Measurements from ENCODE around the gene TMEFF2.

The TMEFF2 gene

DNA sequence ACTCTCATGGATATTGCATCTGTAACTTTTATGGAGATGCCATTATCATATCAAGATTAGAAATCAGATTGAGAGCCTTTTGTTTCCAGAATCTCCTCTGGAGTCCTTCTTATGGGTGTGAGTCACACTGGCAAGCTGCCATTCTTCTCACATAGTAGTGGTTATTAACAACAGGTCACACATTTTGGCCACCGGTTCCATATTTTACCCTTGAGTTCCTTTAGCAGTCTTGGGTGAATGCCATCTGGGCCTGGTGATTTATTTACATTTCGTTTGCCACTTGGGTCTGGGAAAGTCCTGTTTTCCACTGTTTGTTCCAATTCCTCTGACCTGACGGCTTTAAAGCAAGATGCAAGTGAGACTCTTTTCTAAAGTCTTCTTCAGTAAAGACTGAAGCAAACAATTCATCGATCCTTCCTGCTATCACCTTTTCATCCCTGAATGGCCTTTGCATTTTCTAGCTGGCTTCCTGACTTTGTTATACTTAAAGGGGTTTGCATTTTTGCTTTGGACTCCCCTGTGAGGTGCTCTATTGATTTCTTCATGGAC is 267.3 kb downstream of the TMEFF2 start:
- ChIA-PET POLR2A (no interaction called here), CTCF (interaction anchor here (1.2 kb wide), 2 partner anchors 12 to 235 kb away, joined by 4 read pairs; no protein-coding TSS in a partner anchor)
- H3K27ac ChIP-seq (ENCODE audit: extremely low read depth, low read depth, low read length), result no peak overlapping the region; the same call in 1 of the 2 replicates
- H3K4me1 ChIP-seq (ENCODE audit: control insufficient read depth, insufficient read depth, low read length), result peaks cover 12% of the 10 kb centered on the region; the same call in 1 of the 2 replicates
- H3K4me3 ChIP-seq (ENCODE audit: low read depth, low read length), result no peak overlapping the region
- no peaks in the 10 kb centered on the region for H3K9me3 ChIP-seq (ENCODE audit: control insufficient read depth, insufficient read depth, low read depth, low read length)
- TF ChIP-seq SP7 (tag by site-specific recombination; IDR thresholded peaks at IDR 0.05) (0 out of 2 replicates have a peak, but pooled peaks have one; percentile 27), ZNF335 (tag by site-specific recombination; conservative IDR thresholded peaks at IDR 0.05) (peak; percentile 57), ZNF266 (tag by site-specific recombination; IDR thresholded peaks at IDR 0.05; ENCODE audit: low read depth) (peak; percentile 94; the same call in 1 of the 2 replicates), ZNF585B (tag by site-specific recombination; IDR thresholded peaks at IDR 0.05) (peak; percentile 70), FEZF1 (tag by site-specific recombination; IDR thresholded peaks at IDR 0.05) (peak; percentile 71), ZNF473 (tag by site-specific recombination; IDR thresholded peaks at IDR 0.05) (no peak), ZNF274 (IDR thresholded peaks at IDR 0.05; ENCODE audit: low read length) (no peak), ZNF274 (tag by site-specific recombination; IDR thresholded peaks at IDR 0.05; ENCODE audit: borderline replicate concordance) (no peak), SCRT2 (tag by site-specific recombination; IDR thresholded peaks at IDR 0.05) (peak; percentile 76), ZNF292 (tag by site-specific recombination; IDR thresholded peaks at IDR 0.05; ENCODE audit: borderline replicate concordance, low read depth) (no peak), ZIC2 (tag by site-specific recombination; IDR thresholded peaks at IDR 0.05) (no peak), ZFP3 (tag by site-specific recombination; IDR thresholded peaks at IDR 0.05; ENCODE audit: low read depth) (no peak), ZNF341 (tag by site-specific recombination; IDR thresholded peaks at IDR 0.05; ENCODE audit: low read depth) (no peak), ZNF600 (tag by site-specific recombination; IDR thresholded peaks at IDR 0.05) (0 out of 2 replicates have a peak, but pooled peaks have one; percentile 35), ZNF239 (tag by site-specific recombination; IDR thresholded peaks at IDR 0.05) (no peak), SCRT1 (tag by site-specific recombination; IDR thresholded peaks at IDR 0.05; ENCODE audit: borderline replicate concordance) (no peak), OSR2 (tag by site-specific recombination; IDR thresholded peaks at IDR 0.05) (peak; percentile 54; the same call in 1 of the 2 replicates), ZBTB17 (tag by site-specific recombination; IDR thresholded peaks at IDR 0.05) (peak; percentile 68), TCF7L2 (IDR thresholded peaks at IDR 0.05; ENCODE audit: borderline replicate concordance, low read depth, low read length) (no peak), ZNF530 (tag by site-specific recombination; IDR thresholded peaks at IDR 0.05; ENCODE audit: low read depth) (no peak), GLIS1 (tag by site-specific recombination; IDR thresholded peaks at IDR 0.05) (no peak)
- TF ChIP-seq, protein P1, sequence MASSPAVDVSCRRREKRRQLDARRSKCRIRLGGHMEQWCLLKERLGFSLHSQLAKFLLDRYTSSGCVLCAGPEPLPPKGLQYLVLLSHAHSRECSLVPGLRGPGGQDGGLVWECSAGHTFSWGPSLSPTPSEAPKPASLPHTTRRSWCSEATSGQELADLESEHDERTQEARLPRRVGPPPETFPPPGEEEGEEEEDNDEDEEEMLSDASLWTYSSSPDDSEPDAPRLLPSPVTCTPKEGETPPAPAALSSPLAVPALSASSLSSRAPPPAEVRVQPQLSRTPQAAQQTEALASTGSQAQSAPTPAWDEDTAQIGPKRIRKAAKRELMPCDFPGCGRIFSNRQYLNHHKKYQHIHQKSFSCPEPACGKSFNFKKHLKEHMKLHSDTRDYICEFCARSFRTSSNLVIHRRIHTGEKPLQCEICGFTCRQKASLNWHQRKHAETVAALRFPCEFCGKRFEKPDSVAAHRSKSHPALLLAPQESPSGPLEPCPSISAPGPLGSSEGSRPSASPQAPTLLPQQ (tag by site-specific recombination; IDR thresholded peaks at IDR 0.05), result 0 out of 2 replicates have a peak, but pooled peaks have one; percentile 22
- TF ChIP-seq, protein P2, sequence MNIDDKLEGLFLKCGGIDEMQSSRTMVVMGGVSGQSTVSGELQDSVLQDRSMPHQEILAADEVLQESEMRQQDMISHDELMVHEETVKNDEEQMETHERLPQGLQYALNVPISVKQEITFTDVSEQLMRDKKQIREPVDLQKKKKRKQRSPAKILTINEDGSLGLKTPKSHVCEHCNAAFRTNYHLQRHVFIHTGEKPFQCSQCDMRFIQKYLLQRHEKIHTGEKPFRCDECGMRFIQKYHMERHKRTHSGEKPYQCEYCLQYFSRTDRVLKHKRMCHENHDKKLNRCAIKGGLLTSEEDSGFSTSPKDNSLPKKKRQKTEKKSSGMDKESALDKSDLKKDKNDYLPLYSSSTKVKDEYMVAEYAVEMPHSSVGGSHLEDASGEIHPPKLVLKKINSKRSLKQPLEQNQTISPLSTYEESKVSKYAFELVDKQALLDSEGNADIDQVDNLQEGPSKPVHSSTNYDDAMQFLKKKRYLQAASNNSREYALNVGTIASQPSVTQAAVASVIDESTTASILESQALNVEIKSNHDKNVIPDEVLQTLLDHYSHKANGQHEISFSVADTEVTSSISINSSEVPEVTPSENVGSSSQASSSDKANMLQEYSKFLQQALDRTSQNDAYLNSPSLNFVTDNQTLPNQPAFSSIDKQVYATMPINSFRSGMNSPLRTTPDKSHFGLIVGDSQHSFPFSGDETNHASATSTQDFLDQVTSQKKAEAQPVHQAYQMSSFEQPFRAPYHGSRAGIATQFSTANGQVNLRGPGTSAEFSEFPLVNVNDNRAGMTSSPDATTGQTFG (tag by site-specific recombination; IDR thresholded peaks at IDR 0.05; ENCODE audit: borderline replicate concordance), result no peak
- TF ChIP-seq, protein P3, sequence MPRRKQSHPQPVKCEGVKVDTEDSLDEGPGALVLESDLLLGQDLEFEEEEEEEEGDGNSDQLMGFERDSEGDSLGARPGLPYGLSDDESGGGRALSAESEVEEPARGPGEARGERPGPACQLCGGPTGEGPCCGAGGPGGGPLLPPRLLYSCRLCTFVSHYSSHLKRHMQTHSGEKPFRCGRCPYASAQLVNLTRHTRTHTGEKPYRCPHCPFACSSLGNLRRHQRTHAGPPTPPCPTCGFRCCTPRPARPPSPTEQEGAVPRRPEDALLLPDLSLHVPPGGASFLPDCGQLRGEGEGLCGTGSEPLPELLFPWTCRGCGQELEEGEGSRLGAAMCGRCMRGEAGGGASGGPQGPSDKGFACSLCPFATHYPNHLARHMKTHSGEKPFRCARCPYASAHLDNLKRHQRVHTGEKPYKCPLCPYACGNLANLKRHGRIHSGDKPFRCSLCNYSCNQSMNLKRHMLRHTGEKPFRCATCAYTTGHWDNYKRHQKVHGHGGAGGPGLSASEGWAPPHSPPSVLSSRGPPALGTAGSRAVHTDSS (tag by site-specific recombination; IDR thresholded peaks at IDR 0.05), result no peak
- TF ChIP-seq, protein P4, sequence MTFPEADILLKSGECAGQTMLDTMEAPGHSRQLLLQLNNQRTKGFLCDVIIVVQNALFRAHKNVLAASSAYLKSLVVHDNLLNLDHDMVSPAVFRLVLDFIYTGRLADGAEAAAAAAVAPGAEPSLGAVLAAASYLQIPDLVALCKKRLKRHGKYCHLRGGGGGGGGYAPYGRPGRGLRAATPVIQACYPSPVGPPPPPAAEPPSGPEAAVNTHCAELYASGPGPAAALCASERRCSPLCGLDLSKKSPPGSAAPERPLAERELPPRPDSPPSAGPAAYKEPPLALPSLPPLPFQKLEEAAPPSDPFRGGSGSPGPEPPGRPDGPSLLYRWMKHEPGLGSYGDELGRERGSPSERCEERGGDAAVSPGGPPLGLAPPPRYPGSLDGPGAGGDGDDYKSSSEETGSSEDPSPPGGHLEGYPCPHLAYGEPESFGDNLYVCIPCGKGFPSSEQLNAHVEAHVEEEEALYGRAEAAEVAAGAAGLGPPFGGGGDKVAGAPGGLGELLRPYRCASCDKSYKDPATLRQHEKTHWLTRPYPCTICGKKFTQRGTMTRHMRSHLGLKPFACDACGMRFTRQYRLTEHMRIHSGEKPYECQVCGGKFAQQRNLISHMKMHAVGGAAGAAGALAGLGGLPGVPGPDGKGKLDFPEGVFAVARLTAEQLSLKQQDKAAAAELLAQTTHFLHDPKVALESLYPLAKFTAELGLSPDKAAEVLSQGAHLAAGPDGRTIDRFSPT (tag by site-specific recombination; IDR thresholded peaks at IDR 0.05), result 0 out of 2 replicates have a peak, but pooled peaks have one; percentile 17
- TF ChIP-seq, protein P5, sequence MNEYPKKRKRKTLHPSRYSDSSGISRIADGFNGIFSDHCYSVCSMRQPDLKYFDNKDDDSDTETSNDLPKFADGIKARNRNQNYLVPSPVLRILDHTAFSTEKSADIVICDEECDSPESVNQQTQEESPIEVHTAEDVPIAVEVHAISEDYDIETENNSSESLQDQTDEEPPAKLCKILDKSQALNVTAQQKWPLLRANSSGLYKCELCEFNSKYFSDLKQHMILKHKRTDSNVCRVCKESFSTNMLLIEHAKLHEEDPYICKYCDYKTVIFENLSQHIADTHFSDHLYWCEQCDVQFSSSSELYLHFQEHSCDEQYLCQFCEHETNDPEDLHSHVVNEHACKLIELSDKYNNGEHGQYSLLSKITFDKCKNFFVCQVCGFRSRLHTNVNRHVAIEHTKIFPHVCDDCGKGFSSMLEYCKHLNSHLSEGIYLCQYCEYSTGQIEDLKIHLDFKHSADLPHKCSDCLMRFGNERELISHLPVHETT (tag by site-specific recombination; IDR thresholded peaks at IDR 0.05), result no peak
- TF ChIP-seq, protein P6, sequence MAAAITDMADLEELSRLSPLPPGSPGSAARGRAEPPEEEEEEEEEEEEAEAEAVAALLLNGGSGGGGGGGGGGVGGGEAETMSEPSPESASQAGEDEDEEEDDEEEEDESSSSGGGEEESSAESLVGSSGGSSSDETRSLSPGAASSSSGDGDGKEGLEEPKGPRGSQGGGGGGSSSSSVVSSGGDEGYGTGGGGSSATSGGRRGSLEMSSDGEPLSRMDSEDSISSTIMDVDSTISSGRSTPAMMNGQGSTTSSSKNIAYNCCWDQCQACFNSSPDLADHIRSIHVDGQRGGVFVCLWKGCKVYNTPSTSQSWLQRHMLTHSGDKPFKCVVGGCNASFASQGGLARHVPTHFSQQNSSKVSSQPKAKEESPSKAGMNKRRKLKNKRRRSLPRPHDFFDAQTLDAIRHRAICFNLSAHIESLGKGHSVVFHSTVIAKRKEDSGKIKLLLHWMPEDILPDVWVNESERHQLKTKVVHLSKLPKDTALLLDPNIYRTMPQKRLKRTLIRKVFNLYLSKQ (tag by site-specific recombination; IDR thresholded peaks at IDR 0.05; ENCODE audit: borderline replicate concordance), result no peak
- H3K36me3 ChIP-seq (ENCODE audit: control insufficient read depth in 2 of 2, insufficient read depth in 1 of 2, low read length in 2 of 2), result no peaks in the 10 kb centered on the region

Data from HEK293 (cell line).